Adrenal gland (tissue), 5 donors: ENCODE measurements around the gene ZNF76.

ENCODE experiments used
- POLR2A ChIP-seq, 2 donors: fragments of 450-650 bp; IDR thresholded peaks; one replicate each; pipeline ENCODE4 v1.6.1; 2017; ENCODE audit warnings: antibody characterized with exemption in 2 of 2, mild to moderate bottlenecking in 2 of 2, moderate library complexity in 1 of 2
- TF ChIP-seq, protein P1 (sequence below), 6 experiments: fragments of 450-650 bp in 4 of 6; fragments of 200-600 bp in 2 of 6; sonication (generic) in 1 of 6; IDR thresholded peaks; 1 replicate in 5 of 6; 2 replicates in 1 of 6; pipeline versions ENCODE4 v1.5.1 to v1.8.0; 2016 to 2021; ENCODE audit warnings: antibody characterized with exemption in 6 of 6, mild to moderate bottlenecking in 2 of 6, moderate library complexity in 1 of 6
- donor health status: DM: no; HTN: no; CAD: no.

DNA sequence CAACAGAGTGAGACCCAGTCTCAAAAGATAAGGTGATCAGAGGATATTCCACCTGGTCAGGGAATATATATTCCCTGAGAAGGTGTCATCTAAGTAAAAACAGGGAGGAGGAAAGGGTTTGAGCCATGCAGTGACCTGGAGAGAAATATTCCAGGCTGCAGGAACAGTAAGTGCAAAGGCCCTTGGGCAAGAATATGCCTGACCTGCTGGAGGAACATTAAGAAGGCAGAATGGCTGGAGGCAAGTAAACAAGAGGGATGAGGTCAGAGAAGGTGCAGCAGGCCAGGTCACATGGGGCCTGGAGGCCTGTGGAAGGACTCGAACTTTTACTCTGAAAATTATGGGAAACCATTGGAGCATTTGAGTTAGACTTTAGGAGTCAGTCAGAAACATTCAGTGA lies 44.8 kb downstream of the ZNF76 start:
- TF ChIP-seq, protein P1, sequence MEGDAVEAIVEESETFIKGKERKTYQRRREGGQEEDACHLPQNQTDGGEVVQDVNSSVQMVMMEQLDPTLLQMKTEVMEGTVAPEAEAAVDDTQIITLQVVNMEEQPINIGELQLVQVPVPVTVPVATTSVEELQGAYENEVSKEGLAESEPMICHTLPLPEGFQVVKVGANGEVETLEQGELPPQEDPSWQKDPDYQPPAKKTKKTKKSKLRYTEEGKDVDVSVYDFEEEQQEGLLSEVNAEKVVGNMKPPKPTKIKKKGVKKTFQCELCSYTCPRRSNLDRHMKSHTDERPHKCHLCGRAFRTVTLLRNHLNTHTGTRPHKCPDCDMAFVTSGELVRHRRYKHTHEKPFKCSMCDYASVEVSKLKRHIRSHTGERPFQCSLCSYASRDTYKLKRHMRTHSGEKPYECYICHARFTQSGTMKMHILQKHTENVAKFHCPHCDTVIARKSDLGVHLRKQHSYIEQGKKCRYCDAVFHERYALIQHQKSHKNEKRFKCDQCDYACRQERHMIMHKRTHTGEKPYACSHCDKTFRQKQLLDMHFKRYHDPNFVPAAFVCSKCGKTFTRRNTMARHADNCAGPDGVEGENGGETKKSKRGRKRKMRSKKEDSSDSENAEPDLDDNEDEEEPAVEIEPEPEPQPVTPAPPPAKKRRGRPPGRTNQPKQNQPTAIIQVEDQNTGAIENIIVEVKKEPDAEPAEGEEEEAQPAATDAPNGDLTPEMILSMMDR (IDR thresholded peaks at IDR 0.05) = no peak
- TF ChIP-seq POLR2A (IDR thresholded peaks at IDR 0.05) = no peak
